ENCODE results near the gene ADAMTS17. TPM values are rescaled to one million over a fixed set of nuclear protein-coding genes. Genes with fewer than 3 reads are reported as not detected.

The ADAMTS17 gene
- total RNA-seq, 1 experiment from 2014 or later = 4.2 TPM

- Histone ChIP-seq H3K9ac (ENCODE audit: low read length) (no peak overlapping the region), H3K27me3 (ENCODE audit: insufficient read depth, low read length) (no peaks in the 10 kb centered on the region), H3K4me2 (ENCODE audit: low read length) (no peak overlapping the region), H3K9me3 (ENCODE audit: control insufficient read depth in 1 of 2, insufficient read depth in 1 of 2, low read depth in 1 of 2, low read length in 2 of 2) (no peaks in the 10 kb centered on the region), H3K4me1 (ENCODE audit: control insufficient read depth in 1 of 2, insufficient read depth in 2 of 2, low read length in 2 of 2) (no peaks in the 10 kb centered on the region), H3K9me2 (ENCODE audit: insufficient read depth) (no peaks in the 10 kb centered on the region), H4K20me1 (ENCODE audit: insufficient read depth) (no peaks in the 10 kb centered on the region), H2AFZ (ENCODE audit: low read depth, low read length, poor library complexity, severe bottlenecking) (no peak overlapping the region), H3K36me3 (ENCODE audit: control insufficient read depth in 1 of 2, insufficient read depth in 2 of 2, low read length in 2 of 2) (no peaks in the 10 kb centered on the region), H3K27ac (ENCODE audit: low read depth, low read length) (no peak overlapping the region), H3K4me3 (replicated peaks in 1 of 2; ENCODE audit: low read depth in 1 of 2, low read length in 2 of 2) (no peak overlapping the region), H3K79me2 (ENCODE audit: insufficient read depth, low read length) (no peaks in the 10 kb centered on the region)
- ChIA-PET RAD21 (ENCODE audit: low non-redundant PET in 1 of 2, low total read pairs in 2 of 2, uncharacterized antibody in 2 of 2, unreplicated experiment in 2 of 2) (no interaction called here), CTCF (interaction anchor here (0.6 kb wide), 1 partner anchor 123 kb away, joined by 3 read pairs; no protein-coding TSS in a partner anchor), POLR2A (no interaction called here)
- BruUV-seq (replicated peaks) = no TSS peak
- TF ChIP-seq SIN3A (IDR thresholded peaks at IDR 0.05; ENCODE audit: low read depth) = no peak
- TF ChIP-seq ZNF274 (IDR thresholded peaks at IDR 0.05; ENCODE audit: low read depth, low read length) = no peak
- ATAC-seq (no peak), DNase-seq (ENCODE audit: low read depth, low spot score) (no peak)
- intact Hi-C loops (cut with micrococcal nuclease) = no loop called here
These were observed 348.5 kb downstream of the ADAMTS17 start for GRCh38 chr15:99993262-99993661.

- Histone ChIP-seq H2AFZ (ENCODE audit: low read depth, low read length, poor library complexity, severe bottlenecking) (no peak overlapping the region), H3K27ac (ENCODE audit: low read depth, low read length) (no peak overlapping the region), H3K79me2 (ENCODE audit: insufficient read depth, low read length) (no peaks in the 10 kb centered on the region), H3K9me3 (ENCODE audit: control insufficient read depth in 1 of 2, insufficient read depth in 1 of 2, low read depth in 1 of 2, low read length in 2 of 2) (no peaks in the 10 kb centered on the region), H3K9me2 (ENCODE audit: insufficient read depth) (no peaks in the 10 kb centered on the region), H3K4me3 (replicated peaks in 1 of 2; ENCODE audit: low read depth in 1 of 2, low read length in 2 of 2) (no peak overlapping the region), H4K20me1 (ENCODE audit: insufficient read depth) (no peaks in the 10 kb centered on the region), H3K9ac (ENCODE audit: low read length) (no peak overlapping the region), H3K36me3 (ENCODE audit: control insufficient read depth in 1 of 2, insufficient read depth in 2 of 2, low read length in 2 of 2) (no peaks in the 10 kb centered on the region), H3K4me1 (ENCODE audit: control insufficient read depth in 1 of 2, insufficient read depth in 2 of 2, low read length in 2 of 2) (no peaks in the 10 kb centered on the region), H3K4me2 (ENCODE audit: low read length) (no peak overlapping the region), H3K27me3 (ENCODE audit: insufficient read depth, low read length) (no peaks in the 10 kb centered on the region)
- DNase-seq (ENCODE audit: low read depth, low spot score) (no peak), ATAC-seq (no peak)
- no TSS peak for BruUV-seq (replicated peaks)
- intact Hi-C loops (cut with micrococcal nuclease) = no loop called here
- POLR2A ChIA-PET = no interaction called here
- CTCF ChIA-PET = interaction anchor here (0.6 kb wide), 1 partner anchor 123 kb away, joined by 3 read pairs; no protein-coding TSS in a partner anchor
- RAD21 ChIA-PET (ENCODE audit: low non-redundant PET in 1 of 2, low total read pairs in 2 of 2, uncharacterized antibody in 2 of 2, unreplicated experiment in 2 of 2) = no interaction called here
- TF ChIP-seq SIN3A (IDR thresholded peaks at IDR 0.05; ENCODE audit: low read depth) = no peak
- no peak for TF ChIP-seq FOSL1 (IDR thresholded peaks at IDR 0.05; ENCODE audit: low read depth)
- no peak for TF ChIP-seq EZH2 (IDR thresholded peaks at IDR 0.05)
- no peak for TF ChIP-seq ELF1 (IDR thresholded peaks at IDR 0.05; ENCODE audit: borderline replicate concordance, low read depth)
- no peak for TF ChIP-seq RAD21 (IDR thresholded peaks at IDR 0.05; ENCODE audit: low read depth)
- TF ChIP-seq SRF (IDR thresholded peaks at IDR 0.05; ENCODE audit: low read depth) = no peak
- no peak for TF ChIP-seq YY1 (IDR thresholded peaks at IDR 0.05; ENCODE audit: extremely low read depth, insufficient replicate concordance, low read depth, low read length)
- no peak for TF ChIP-seq TCF7L2 (IDR thresholded peaks at IDR 0.05; ENCODE audit: borderline replicate concordance, extremely low read depth, insufficient read depth, insufficient read length)
- TF ChIP-seq JUND (IDR thresholded peaks at IDR 0.05) = no peak
- TF ChIP-seq ATF3 (IDR thresholded peaks at IDR 0.05) = no peak
- no peak for TF ChIP-seq POLR2A (IDR thresholded peaks at IDR 0.05; ENCODE audit: borderline replicate concordance, extremely low read depth, insufficient read depth, insufficient read length)
- no peak for TF ChIP-seq CTCF (IDR thresholded peaks at IDR 0.05 in 2 of 3, conservative IDR thresholded peaks at IDR 0.05 in 1 of 3; ENCODE audit: borderline replicate concordance in 1 of 3, insufficient read depth in 1 of 3, low read depth in 2 of 3, low read length in 2 of 3)
- no peak for TF ChIP-seq ZNF274 (IDR thresholded peaks at IDR 0.05; ENCODE audit: low read depth, low read length)
- TF ChIP-seq ZBTB33 (IDR thresholded peaks at IDR 0.05; ENCODE audit: extremely low read depth, insufficient replicate concordance, low read length) = no peak
- TF ChIP-seq CBX3 (IDR thresholded peaks at IDR 0.05; ENCODE audit: low read depth) = no peak
- TF ChIP-seq EGR1 (IDR thresholded peaks at IDR 0.05; ENCODE audit: low read depth) = no peak
- no peak for TF ChIP-seq CEBPB (IDR thresholded peaks at IDR 0.05; ENCODE audit: low read depth)
These were observed 349.1 kb downstream of the ADAMTS17 start for GRCh38 chr15:99992611-99993231.

Data from HCT116 (cell line).